ENCODE measurements around the gene GRIK1.
"Not testable (repeated sequence)": the region's sequence is repeated elsewhere in the genome, so short reads cannot be mapped to it uniquely, and the experiment has no call there.

The GRIK1 gene

DNA sequence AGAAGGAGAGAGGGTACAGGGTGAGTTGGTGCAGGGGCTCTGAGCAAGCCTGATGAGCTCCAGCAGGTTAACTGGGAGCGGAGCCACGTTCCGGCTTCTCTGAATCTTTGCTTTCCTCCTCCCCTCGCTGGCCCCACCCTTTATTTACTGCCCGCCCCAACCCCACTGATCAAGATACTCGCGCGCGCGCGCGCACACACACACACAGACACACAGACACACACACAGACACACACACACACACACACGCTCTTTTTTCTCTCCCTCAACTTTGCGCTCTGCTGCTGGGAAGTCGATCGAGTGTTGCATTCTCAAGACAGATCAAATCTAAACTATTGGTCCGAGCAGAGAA is at the start of gene GRIK1:
GRIK1 (minus strand) TSS at position 73 of the 352 bp plus-strand sequence.
- FAIRE-seq (no peak), DNase-seq (ENCODE audit: low spot score) (no peak)

- DNase-seq (ENCODE audit: low spot score) (no peak), FAIRE-seq (no peak)
These were observed 48.0 kb upstream of the GRIK1 start for GRCh38 chr21:29987762-29988161.

- DNase-seq (ENCODE audit: low spot score) (no peak), FAIRE-seq (no peak)
These were observed 46.1 kb upstream of the GRIK1 start for GRCh38 chr21:29985866-29986265.

GRCh38 chr21:29979043-29979442 is 39.2 kb upstream of the GRIK1 start:
- no peak for FAIRE-seq
- no peak for DNase-seq (ENCODE audit: low spot score)

- no peak for DNase-seq (ENCODE audit: low spot score)
- no peak for FAIRE-seq
These were observed 36.0 kb upstream of the GRIK1 start for GRCh38 chr21:29975776-29976175.

DNA sequence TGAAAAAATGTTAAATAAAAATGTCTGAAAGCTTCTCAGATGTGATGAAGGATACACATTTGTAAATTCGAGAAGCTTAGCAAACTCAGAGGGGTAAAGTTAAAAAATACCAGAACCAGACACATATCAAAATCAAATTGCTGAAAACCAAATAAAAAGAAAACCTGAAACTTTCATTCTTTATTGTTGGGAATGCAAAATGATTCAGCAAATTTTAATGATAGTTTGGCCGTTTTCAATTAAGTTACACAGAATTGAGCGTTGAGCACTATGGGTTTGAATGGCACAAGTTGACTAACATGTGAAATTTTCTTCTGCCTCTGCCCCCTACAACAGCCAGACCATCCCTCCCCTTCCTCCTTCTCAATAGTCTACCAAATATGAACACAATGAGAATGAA is 33.5 kb upstream of the GRIK1 start:
- DNase-seq (ENCODE audit: low spot score) (no peak), FAIRE-seq (no peak)

DNA sequence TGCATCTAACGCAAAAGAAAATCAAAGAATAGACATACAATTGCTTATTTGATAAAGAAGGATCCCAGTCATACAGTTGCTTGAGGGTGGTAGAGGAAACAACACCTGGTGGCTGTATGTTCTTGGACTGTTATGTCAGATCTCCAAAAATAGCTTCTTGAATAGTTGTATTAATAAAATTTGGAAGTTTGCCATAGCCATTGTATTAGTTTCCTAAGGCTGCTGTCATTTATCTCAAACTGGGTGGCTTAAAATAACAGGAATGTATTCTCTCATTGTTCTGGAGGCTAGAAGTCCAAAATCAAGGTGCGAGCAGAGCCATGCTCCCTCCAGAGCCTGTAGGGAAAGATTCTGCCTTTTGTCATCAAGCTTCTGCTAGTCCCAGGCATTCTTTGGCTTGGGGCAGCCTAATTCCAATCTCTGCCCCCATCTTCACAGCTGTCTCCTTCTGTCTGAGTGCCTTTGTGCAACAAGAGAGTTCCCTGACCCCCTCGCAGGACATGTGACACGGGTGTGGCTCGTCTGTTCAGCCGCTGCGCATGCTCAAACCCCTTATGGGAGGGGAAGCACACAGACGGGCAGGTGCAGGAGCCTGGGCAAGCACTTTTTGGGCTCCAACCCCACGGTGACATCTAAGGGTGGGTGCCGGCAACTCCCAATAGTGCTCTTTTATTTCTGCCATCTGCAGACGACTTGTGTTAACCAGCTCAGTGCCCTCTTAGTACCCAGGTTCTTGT is 21.7 kb upstream of the GRIK1 start:
- no peak for DNase-seq (ENCODE audit: low spot score)
- no peak for FAIRE-seq

DNA sequence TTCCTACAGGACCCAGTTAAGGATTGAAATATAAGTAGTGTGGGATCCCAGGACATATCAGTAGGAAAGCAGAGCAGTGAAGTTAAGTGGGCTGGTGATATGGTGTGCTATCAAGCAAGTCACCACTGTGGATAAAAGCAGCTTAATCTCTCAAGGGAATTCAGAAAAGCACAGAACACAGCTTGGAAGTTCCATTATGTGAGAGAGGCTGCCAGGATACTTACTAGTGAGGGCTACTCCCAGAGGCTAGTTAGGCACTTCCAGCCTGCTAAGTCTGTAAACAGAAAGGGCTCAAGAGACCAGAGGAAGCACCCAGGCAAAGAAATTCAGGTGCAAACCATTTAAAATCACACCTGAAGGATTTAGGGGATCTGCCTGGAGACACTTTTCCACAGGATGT is 18.8 kb upstream of the GRIK1 start:
- DNase-seq (ENCODE audit: low spot score) (no peak), FAIRE-seq (no peak)

DNA sequence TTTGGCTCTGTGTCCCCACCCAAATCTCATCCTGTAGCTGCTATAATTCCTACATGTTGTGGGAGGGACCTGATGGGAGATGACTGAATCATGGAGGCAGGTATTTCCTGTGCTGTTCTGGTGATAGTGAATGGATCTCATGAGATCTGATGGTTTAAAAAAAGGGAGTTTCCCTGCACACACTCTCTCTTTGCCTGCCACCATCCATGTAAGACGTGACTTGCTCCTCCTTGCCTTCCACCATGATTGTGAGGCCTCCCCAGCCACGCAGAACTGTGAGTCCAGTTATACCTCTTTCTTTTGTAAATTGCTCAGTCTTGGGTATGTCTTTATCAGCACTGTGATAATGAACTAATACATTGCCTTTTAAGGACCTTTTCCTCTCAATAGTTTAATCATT is 18.2 kb upstream of the GRIK1 start:
- DNase-seq (ENCODE audit: low spot score); FAIRE-seq: not testable (repeated sequence)

GRCh38 chr21:29953690-29954089 is 13.9 kb upstream of the GRIK1 start:
- no peak for FAIRE-seq
- DNase-seq (ENCODE audit: low spot score): no peak

GRCh38 chr21:29953072-29953471 is 13.3 kb upstream of the GRIK1 start:
- FAIRE-seq (no peak), DNase-seq (ENCODE audit: low spot score) (no peak)

- no peak for DNase-seq (ENCODE audit: low spot score)
- no peak for FAIRE-seq
These were observed 12.1 kb upstream of the GRIK1 start for GRCh38 chr21:29951911-29952310.

DNA sequence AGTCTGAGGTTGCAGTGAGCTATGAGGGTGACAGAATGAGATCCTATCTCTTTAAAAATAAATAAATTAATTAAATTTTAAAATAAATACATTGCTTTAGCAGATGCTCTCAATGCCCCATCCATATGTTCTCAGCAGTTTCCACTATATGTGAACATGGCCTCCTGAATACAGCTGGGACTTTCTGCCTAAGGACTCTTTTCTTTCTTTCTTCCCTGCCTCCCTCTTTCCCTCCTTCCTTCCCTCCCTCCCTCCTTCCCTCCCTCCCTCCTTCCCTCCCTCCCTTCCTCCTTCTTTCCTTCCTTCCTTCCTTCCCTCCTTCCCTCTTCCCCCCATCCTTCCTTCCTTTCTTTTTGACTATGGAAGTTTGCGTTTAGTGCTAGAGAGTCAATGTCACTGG is 10.2 kb upstream of the GRIK1 start:
- FAIRE-seq: no peak

DNA sequence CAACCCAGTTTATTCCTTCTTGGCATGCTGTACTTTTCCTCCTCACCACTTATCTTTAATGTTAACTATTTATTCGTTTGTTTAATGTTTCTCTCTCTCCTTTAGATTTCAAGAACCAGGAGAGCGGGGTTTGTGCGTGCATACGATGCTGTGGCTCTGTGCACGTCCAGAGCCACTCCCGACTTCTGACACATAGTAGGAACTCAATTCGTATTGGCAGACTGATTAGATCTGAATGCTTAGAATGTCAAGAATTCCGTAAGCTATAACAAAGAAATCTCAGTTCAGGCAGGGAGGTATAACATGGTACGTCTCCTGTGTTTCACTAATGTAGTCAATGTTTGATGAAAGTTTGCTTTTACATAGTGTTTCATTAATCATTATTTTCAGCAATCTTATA is 7.3 kb upstream of the GRIK1 start:
- DNase-seq (ENCODE audit: low spot score): no peak
- FAIRE-seq: no peak

More for the DNA sequence above, 10.2 kb upstream of the GRIK1 start:
- no peak for DNase-seq (ENCODE audit: low spot score)

- no peak for DNase-seq (ENCODE audit: low spot score)
- FAIRE-seq: no peak
These were observed 4.1 kb upstream of the GRIK1 start for GRCh38 chr21:29943885-29944284.

GRCh38 chr21:29942034-29942433 is 2.2 kb upstream of the GRIK1 start:
- no peak for FAIRE-seq
- no peak for DNase-seq (ENCODE audit: low spot score)

DNA sequence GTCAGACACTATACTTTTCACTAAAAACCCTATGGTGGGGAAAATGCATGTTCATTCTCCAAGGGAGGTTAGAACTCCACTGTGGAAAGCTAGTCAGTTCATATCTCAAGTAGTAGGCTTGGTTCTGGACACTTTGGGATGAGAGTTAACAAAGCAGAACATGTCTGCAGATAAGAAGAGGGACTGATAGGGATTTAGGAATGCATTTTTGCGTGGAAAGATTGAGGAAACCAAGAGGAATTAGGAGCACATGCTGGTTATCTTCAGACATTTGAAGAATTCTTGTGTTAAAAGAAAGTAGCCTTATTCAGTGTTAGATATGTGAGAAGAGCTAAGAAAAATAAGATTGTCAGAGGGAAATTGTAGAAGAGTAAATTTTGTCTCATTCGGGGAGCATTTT is 1.2 kb upstream of the GRIK1 start:
- no peak for FAIRE-seq
- no peak for DNase-seq (ENCODE audit: low spot score)

DNA sequence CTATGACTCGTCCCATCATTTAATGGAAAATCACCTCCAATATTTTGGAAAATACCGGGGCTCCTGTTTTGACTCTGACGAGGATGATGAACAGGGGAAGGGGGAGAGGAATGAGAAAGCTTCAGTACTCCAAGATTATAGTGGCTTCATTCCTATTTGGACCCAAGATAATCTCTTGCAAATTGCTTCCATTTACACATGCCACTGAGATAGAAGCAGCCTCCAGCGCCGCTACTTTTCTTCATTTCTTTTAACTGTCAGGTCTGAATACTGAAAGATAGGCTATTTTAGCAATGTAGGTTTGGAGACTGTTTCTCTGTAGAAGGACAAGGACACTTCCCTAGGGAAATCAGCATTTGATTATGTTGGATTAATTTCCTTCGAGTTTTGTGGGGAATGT is 565 bp upstream of the GRIK1 start:
- no peak for FAIRE-seq
- no peak for DNase-seq (ENCODE audit: low spot score)

- DNase-seq (ENCODE audit: low spot score) (no peak), FAIRE-seq (no peak)
These were observed 482 bp downstream of the GRIK1 start for GRCh38 chr21:29939104-29939923.

- DNase-seq (ENCODE audit: low spot score): no peak
- FAIRE-seq: no peak
These were observed 1.1 kb downstream of the GRIK1 start for GRCh38 chr21:29938776-29939103.

- DNase-seq (ENCODE audit: low spot score): no peak
- FAIRE-seq: no peak
These were observed 6.7 kb downstream of the GRIK1 start for GRCh38 chr21:29933088-29933487.

DNA sequence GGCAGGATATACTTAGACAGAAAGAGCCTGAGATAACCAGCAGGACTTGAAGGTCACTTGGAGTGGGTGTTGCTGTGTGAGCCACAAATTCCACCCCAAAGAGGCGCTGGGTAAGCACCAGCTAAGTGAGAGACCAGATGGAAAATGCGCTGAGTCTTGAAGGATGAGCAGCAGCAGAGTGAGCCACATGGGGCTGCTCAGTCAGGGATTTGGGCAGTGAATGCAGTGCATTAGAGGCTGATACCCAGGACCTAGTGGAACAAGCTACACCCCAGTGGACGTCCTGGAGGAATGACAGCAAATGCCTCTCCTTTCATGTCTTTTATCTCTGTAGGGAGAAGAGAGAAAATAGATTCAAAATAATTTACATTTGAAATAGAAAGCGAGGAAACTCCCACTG is 11.3 kb downstream of the GRIK1 start:
- no peak for FAIRE-seq
- no peak for DNase-seq (ENCODE audit: low spot score)

- FAIRE-seq: no peak
These were observed 18.9 kb downstream of the GRIK1 start for GRCh38 chr21:29920938-29921337.

More at GRCh38 chr21:29920938-29921337, 18.9 kb downstream of the GRIK1 start:
- no peak for DNase-seq (ENCODE audit: low spot score)

All from RCC 7860 (cell line).